ENCODE results near the gene MAG. TPM values are rescaled to one million over a fixed set of nuclear protein-coding genes. Genes with fewer than 3 reads are reported as not detected.

The MAG gene
- total and polyA plus RNA-seq, 2 of the 13 experiments (the other 11 are each of a cell fraction or from before 2014, with no cell fraction given): 0.20 to 1.3 TPM

DNA sequence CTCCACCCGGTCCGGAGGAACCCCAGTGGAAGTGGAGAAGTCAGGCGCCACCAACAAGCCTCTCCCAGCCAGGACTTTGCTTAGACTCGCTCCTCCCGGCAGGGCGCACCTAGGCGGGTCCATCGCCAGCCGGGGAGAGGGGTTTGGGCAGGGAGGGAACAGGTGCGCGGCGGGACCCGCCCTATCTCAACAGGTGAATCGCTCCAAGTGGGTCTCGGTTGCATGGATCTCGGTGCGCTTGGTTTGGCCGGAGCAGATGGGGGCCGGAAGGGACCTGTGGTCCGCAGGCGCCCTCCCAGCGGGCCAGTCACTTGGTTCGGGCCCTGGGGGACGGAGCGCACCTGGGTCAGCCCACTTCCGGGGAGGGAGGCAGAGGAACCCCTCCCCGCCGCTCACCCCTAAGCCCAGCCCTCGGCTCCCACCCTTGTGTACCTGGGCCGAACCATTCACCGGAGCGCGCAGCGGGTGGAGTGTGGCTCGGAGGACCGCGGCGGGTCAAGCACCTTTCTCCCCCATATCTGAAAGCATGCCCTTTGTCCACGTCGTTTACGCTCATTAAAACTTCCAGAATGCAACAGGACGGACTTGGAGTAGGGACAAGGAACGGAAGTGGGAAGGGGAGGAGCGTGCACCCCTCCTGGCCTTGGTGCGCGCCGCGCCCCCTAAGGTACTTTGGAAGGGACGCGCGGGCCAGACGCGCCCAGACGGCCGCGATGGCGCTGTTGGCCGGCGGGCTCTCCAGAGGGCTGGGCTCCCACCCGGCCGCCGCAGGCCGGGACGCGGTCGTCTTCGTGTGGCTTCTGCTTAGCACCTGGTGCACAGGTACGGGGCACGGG lies 43.4 kb upstream of the MAG start, which contains the start of gene LSR (continued):
- TF ChIP-seq FOXK1 (CRISPR knock-in tag; IDR thresholded peaks at IDR 0.05; ENCODE audit: borderline replicate concordance, low read depth): peak; percentile 98
- TF ChIP-seq ZNF883 (CRISPR knock-in tag; IDR thresholded peaks at IDR 0.05; ENCODE audit: not compliant biosample characterization): peak; percentile 21
- TF ChIP-seq ZNF383 (CRISPR knock-in tag; IDR thresholded peaks at IDR 0.05; ENCODE audit: borderline replicate concordance): no peak
- TF ChIP-seq POLR2AphosphoS2 (IDR thresholded peaks at IDR 0.05; ENCODE audit: low read depth, low read length): no peak
- TF ChIP-seq NCOR1 (IDR thresholded peaks at IDR 0.05; ENCODE audit: borderline replicate concordance, low read length): no peak
- peak; percentile 68 for TF ChIP-seq HOXA9 (CRISPR knock-in tag; IDR thresholded peaks at IDR 0.05; ENCODE audit: borderline replicate concordance)
- no peak for TF ChIP-seq ZSCAN12 (CRISPR knock-in tag; IDR thresholded peaks at IDR 0.05)
- TF ChIP-seq ZNF264 (CRISPR knock-in tag; IDR thresholded peaks at IDR 0.05): peak; percentile 70; the same call in 1 of the 2 replicates
- TF ChIP-seq, protein P1, sequence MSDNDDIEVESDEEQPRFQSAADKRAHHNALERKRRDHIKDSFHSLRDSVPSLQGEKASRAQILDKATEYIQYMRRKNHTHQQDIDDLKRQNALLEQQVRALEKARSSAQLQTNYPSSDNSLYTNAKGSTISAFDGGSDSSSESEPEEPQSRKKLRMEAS (IDR thresholded peaks at IDR 0.05): peak; percentile 86
- TF ChIP-seq, protein P2, sequence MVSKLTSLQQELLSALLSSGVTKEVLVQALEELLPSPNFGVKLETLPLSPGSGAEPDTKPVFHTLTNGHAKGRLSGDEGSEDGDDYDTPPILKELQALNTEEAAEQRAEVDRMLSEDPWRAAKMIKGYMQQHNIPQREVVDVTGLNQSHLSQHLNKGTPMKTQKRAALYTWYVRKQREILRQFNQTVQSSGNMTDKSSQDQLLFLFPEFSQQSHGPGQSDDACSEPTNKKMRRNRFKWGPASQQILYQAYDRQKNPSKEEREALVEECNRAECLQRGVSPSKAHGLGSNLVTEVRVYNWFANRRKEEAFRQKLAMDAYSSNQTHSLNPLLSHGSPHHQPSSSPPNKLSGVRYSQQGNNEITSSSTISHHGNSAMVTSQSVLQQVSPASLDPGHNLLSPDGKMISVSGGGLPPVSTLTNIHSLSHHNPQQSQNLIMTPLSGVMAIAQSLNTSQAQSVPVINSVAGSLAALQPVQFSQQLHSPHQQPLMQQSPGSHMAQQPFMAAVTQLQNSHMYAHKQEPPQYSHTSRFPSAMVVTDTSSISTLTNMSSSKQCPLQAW (CRISPR knock-in tag; IDR thresholded peaks at IDR 0.05): peak; percentile 77
- TF ChIP-seq, protein P3, sequence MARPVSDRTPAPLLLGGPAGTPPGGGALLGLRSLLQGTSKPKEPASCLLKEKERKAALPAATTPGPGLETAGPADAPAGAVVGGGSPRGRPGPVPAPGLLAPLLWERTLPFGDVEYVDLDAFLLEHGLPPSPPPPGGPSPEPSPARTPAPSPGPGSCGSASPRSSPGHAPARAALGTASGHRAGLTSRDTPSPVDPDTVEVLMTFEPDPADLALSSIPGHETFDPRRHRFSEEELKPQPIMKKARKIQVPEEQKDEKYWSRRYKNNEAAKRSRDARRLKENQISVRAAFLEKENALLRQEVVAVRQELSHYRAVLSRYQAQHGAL (CRISPR knock-in tag; IDR thresholded peaks at IDR 0.05; ENCODE audit: not compliant biosample characterization): peak; percentile 74
- no peak for TF ChIP-seq ZNF557 (CRISPR knock-in tag; IDR thresholded peaks at IDR 0.05)
- peak; percentile 88 for TF ChIP-seq ZNF790 (CRISPR knock-in tag; IDR thresholded peaks at IDR 0.05; ENCODE audit: borderline replicate concordance)
- TF ChIP-seq ZNF543 (CRISPR knock-in tag; IDR thresholded peaks at IDR 0.05): 0 out of 2 replicates have a peak, but pooled peaks have one; percentile 18
- peak; percentile 57 for TF ChIP-seq ZNF331 (CRISPR knock-in tag; IDR thresholded peaks at IDR 0.05)
- TF ChIP-seq, protein P4, sequence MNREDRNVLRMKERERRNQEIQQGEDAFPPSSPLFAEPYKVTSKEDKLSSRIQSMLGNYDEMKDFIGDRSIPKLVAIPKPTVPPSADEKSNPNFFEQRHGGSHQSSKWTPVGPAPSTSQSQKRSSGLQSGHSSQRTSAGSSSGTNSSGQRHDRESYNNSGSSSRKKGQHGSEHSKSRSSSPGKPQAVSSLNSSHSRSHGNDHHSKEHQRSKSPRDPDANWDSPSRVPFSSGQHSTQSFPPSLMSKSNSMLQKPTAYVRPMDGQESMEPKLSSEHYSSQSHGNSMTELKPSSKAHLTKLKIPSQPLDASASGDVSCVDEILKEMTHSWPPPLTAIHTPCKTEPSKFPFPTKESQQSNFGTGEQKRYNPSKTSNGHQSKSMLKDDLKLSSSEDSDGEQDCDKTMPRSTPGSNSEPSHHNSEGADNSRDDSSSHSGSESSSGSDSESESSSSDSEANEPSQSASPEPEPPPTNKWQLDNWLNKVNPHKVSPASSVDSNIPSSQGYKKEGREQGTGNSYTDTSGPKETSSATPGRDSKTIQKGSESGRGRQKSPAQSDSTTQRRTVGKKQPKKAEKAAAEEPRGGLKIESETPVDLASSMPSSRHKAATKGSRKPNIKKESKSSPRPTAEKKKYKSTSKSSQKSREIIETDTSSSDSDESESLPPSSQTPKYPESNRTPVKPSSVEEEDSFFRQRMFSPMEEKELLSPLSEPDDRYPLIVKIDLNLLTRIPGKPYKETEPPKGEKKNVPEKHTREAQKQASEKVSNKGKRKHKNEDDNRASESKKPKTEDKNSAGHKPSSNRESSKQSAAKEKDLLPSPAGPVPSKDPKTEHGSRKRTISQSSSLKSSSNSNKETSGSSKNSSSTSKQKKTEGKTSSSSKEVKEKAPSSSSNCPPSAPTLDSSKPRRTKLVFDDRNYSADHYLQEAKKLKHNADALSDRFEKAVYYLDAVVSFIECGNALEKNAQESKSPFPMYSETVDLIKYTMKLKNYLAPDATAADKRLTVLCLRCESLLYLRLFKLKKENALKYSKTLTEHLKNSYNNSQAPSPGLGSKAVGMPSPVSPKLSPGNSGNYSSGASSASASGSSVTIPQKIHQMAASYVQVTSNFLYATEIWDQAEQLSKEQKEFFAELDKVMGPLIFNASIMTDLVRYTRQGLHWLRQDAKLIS (CRISPR knock-in tag; IDR thresholded peaks at IDR 0.05): 0 out of 2 replicates have a peak, but pooled peaks have one; percentile 85
- peak; percentile 94; the same call in 1 of the 2 replicates for TF ChIP-seq NFKB2 (CRISPR knock-in tag; IDR thresholded peaks at IDR 0.05; ENCODE audit: borderline replicate concordance)
- TF ChIP-seq DNMT1 (CRISPR knock-in tag; IDR thresholded peaks at IDR 0.05): peak; percentile 40
- peak; percentile 96 for TF ChIP-seq REL (CRISPR knock-in tag; conservative IDR thresholded peaks at IDR 0.05)
- 0 out of 2 replicates have a peak, but pooled peaks have one; percentile 42 for TF ChIP-seq PITX1 (CRISPR knock-in tag; IDR thresholded peaks at IDR 0.05)
- peak; percentile 99 for TF ChIP-seq ZNF777 (CRISPR knock-in tag; IDR thresholded peaks at IDR 0.05)
- TF ChIP-seq TBX3 (IDR thresholded peaks at IDR 0.05; ENCODE audit: borderline replicate concordance): peak; percentile 5; the same call in 1 of the 2 replicates
- no peak for TF ChIP-seq NFE2L2 (IDR thresholded peaks at IDR 0.05; ENCODE audit: low read length)
- TF ChIP-seq AKAP8 (CRISPR knock-in tag; IDR thresholded peaks at IDR 0.05): peak; percentile 19; the same call in 1 of the 2 replicates
